HG02571 (cell line): Measurements from ENCODE around the gene ATMIN.

Experiments used
- ATAC-seq: cut with Tn5 transposase; IDR thresholded peaks from one replicate; pipeline ENCODE4 v1.9.1; 2021; ENCODE audit warnings: mild to moderate bottlenecking, moderate library complexity; ENCODE audit not compliant: unreplicated experiment

The ATMIN gene

GRCh38 chr16:81004646-81005353 lies 30.8 kb upstream of the ATMIN start:
- no peak for ATAC-seq

DNA sequence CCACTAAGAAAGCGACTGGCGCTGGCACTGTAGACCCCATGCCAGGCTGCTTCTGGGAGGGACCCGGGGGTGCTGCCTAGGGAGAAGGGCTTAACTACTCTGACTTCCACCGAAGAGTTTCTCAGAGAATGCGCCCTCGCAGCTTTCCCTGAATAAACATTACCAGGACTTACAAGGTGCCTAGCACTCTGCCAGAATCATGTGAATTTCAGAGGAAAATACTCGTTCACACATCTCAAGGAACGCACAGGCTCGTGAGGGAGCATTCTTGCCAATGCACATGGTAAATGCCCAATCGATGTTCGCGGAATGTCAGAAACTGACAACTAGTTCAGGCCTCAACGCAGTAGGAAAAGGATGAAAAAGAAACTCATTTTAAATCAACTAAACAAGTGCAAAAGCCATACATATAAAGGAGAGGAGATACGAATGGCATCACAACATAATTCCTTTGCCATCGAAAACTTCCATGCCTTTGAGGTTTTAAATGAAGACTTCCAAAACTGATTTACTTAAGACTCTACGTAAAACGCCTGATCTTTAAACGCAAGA lies 30.0 kb upstream of the ATMIN start:
- ATAC-seq = no peak

DNA sequence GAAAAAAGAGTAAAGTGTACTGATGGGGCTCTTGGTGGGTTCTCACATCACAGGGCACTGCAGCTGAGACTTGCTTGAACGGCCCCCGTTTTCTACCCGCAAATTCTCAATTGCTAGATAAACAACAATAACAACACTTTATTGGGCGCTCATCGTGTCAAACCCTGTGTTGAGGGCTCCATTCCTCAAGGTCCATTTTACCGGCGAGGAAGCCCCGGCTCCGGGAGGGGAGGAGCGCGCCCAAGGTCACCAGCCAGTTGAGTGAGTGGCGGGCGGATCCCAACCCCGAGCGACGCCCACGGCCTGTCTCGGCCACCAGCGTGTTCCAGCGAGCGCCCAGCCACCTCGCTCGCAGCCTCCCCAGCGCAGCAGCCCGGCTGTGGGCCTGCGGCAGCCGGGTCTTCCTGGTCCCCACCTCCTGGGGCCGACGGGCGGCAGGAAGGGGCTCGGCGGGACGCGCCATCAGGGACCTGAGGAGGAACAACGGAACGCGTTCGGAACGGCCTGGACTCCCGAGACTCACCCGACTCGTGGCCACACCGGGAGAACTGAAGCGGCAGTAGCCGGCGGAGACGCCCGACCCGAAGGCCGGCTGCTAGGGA lies 29.3 kb upstream of the ATMIN start:
- peak; percentile 31 for ATAC-seq

GRCh38 chr16:81006813-81007695 lies 28.6 kb upstream of the ATMIN start, which contains the start of the genes CENPN and CMC2:
CENPN (plus strand) TSS chr16:81007214; CDS start chr16:81011940, 4,726 bp downstream.
CMC2 (minus strand) TSS chr16:81006885; CDS start chr16:80997394, 9,491 bp downstream.
- ATAC-seq = peak; percentile 87

DNA sequence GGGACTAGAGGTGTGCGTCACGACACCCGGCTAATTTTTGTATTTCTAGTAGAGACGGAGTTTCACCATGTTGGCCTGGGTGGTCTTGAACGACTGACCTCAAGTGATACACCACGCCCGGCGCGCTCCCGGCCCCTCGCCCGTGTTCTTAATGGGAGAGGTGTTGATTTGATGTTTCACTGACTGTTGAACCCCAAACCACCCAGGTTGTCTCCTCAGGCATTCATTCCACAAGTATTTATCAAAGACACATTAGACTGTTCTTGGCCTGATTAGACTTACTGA lies 27.2 kb upstream of the ATMIN start:
- no peak for ATAC-seq

- ATAC-seq = no peak
Observed at GRCh38 chr16:81012974-81013373, 22.7 kb upstream of the ATMIN start.

DNA sequence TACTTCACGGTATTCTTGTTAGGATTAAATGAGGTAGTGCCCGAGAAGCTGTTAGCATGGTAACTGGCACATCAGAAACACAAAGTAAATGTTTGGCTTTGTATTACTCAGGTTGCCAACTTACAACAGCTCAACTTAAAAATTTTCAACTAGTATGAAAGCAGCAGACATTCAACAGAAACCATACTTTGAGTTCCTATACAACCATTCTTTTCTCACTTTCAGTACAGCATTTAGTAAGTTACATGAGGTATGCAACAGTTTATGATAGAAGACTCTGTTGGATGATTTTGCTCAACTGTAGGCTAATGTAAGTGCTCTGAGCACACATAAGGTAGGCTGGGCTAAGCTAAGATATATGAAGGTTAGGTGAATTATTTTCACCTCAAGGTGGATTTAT lies 21.0 kb upstream of the ATMIN start:
- no peak for ATAC-seq

- ATAC-seq = no peak
Observed at GRCh38 chr16:81018496-81018895, 17.1 kb upstream of the ATMIN start.

- no peak for ATAC-seq
Observed at GRCh38 chr16:81026429-81026828, 9.2 kb upstream of the ATMIN start.

- no peak for ATAC-seq
Observed at GRCh38 chr16:81029930-81030604, 5.6 kb upstream of the ATMIN start.

- peak; percentile 45 for ATAC-seq
Observed at GRCh38 chr16:81035975-81036750, 521 bp downstream of the ATMIN start.

DNA sequence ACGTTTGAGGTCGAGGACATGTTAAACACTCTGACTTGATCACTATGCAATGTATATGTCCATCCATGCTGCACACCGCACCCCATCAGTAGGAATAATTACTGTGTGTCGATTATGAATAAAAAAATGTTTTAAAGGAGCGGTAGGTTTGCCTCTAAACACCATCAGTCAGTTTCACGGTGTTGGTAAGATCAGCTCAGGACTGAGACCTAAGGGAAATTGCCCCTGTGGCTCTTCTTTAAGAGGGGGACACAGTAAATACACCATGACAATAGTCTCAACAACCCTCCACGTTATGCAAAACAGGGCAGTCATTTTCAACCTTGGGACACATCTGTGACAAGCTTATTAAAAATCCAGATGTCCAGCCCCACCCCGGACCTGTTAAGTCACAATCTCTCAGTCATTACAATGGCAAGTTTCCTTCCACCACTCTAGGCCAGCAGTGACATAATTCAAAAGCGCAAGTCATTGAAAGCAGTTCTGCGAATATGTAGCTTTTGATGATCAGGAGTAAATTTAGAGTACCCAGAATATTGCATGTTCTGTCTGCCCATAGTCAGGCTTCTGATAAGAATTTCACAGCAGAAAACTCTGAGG lies 1.2 kb downstream of the ATMIN start:
- no peak for ATAC-seq

DNA sequence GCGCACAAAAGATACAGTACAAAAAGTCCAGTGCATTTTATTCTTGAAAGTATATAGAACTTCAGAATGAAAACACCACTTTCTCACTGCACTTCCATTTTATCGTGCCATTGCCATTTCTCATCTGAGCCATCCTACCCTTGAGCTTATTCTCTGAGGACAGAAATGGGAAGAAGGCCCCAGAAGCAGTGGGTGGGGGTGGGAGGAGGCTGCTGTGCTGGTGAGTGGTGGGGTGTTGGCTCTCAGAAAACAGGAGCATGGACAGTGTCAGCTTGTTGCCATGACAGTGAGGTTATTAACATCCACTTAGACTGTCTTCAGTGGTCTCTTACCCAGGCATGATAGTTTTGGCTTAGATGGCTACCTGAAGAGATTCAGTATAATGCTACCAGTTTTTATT lies 4.5 kb downstream of the ATMIN start:
- no peak for ATAC-seq

DNA sequence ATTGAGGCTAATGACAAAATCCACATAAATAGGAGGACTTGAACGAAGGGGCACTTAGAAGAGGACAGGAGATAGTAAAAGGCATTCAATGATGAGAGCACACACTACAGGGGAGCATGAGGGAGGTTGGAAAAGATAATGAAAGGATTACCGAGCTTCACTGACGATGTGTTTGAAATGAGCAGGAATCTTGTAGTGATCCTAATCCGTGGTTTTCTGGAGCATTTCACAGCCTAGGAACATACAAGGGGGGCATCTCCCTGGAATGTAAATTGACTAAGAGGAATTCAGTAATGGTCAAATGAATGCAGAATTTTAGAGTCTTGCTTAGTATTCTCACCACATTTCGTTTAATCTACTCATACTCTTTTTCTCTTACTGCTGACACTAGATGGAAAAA lies 5.2 kb downstream of the ATMIN start:
- no peak for ATAC-seq

- ATAC-seq = no peak
Observed at GRCh38 chr16:81041696-81042095, 6.1 kb downstream of the ATMIN start.

- ATAC-seq = no peak
Observed at GRCh38 chr16:81042821-81043220, 7.2 kb downstream of the ATMIN start.

DNA sequence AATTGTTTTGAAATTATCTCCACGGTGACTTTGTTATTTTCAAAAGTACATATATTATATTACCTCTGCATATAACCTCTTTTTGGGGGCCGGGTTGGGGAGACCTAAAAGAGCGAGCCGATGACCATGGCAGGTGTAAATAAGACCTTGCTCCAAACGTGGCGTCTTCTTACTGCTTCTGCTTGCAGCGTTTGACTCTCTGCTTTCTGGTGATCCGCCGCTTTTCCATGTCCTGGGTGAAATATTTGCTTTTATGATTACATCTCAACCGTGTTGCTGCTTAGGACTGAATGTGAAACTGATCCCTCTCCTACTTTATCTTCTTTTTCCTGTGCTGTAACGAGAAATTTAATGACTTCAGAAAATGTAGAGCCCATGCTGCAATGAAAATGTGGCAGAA lies 18.1 kb downstream of the ATMIN start:
- no peak for ATAC-seq

GRCh38 chr16:81060576-81061306 lies 25.1 kb downstream of the ATMIN start:
- ATAC-seq = no peak

- no peak for ATAC-seq
Observed at GRCh38 chr16:81061307-81061640, 25.6 kb downstream of the ATMIN start.
